Astrocyte (in vitro differentiated cells and primary cell): ENCODE measurements around the gene FN3KRP.

ENCODE experiments used
- EZH2 ChIP-seq: IDR thresholded peaks from 2 replicates; pipeline ENCODE4 v1.6.1; 2012; ENCODE audit warnings: mild to moderate bottlenecking, low read length, inconsistent platforms; ENCODE audit not compliant: insufficient read depth
- TF ChIP-seq, protein P1 (sequence below): IDR thresholded peaks from 2 replicates; pipeline ENCODE4 v1.5.1; 2011; ENCODE audit warnings: low read depth, mild to moderate bottlenecking, inconsistent platforms, low read length, moderate library complexity; ENCODE audit not compliant: insufficient read depth

GRCh38 chr17:82751571-82752370 lies 35.3 kb downstream of the FN3KRP start, which contains the start of gene TBCD:
- TF ChIP-seq, protein P1, sequence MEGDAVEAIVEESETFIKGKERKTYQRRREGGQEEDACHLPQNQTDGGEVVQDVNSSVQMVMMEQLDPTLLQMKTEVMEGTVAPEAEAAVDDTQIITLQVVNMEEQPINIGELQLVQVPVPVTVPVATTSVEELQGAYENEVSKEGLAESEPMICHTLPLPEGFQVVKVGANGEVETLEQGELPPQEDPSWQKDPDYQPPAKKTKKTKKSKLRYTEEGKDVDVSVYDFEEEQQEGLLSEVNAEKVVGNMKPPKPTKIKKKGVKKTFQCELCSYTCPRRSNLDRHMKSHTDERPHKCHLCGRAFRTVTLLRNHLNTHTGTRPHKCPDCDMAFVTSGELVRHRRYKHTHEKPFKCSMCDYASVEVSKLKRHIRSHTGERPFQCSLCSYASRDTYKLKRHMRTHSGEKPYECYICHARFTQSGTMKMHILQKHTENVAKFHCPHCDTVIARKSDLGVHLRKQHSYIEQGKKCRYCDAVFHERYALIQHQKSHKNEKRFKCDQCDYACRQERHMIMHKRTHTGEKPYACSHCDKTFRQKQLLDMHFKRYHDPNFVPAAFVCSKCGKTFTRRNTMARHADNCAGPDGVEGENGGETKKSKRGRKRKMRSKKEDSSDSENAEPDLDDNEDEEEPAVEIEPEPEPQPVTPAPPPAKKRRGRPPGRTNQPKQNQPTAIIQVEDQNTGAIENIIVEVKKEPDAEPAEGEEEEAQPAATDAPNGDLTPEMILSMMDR, result no peak
- TF ChIP-seq EZH2, result no peak
